Right ventricle myocardium superior (tissue), 1 donor: Measurements from ENCODE around the gene PDP2. TPM values are rescaled to one million over a fixed set of nuclear protein-coding genes. Genes with fewer than 3 reads are reported as not detected.
A peak's percentile ranks its signal among the peaks of the same experiment; 100 is the strongest.

Source experiments
- ATAC-seq: fragments of 200-7000 bp; cut with Tn5 transposase; one replicate; pipeline ENCODE4 v1.9.1; 2020; ENCODE audit warnings: mild to moderate bottlenecking; ENCODE audit not compliant: poor library complexity
- DNase-seq: peaks from one replicate; pipeline ENCODE4 v3.0.0-alpha.2; 2020
- intact Hi-C: fragments of 100-400 bp; cut with DNase I; formaldehyde crosslinking; loops from one replicate; pipeline ENCODE4 v1.11.2; 2022
- total RNA-seq: library from RNA; stranded (reverse); fragmentation: NEBNext Ultra II Directional; extraction: Animal tissue kit (Norgen Biotek cat#: 25700); gene quantifications from one replicate; pipeline ENCODE4 v1.2.1, GENCODE V29; 2021
- donor health status: DM: no; HTN: yes; CAD: no; lungs with severe emphysema.

PDP2 gene
- total RNA-seq, 1 donor from 2014 or later: 3.3 TPM

- DNase-seq: no peak
- no peak for ATAC-seq
- intact Hi-C loops: no loop called here
These were observed 17.9 kb downstream of the PDP2 start for GRCh38 chr16:66898207-66898606.

- intact Hi-C loops: no loop called here
- no peak for ATAC-seq
These were observed 18.6 kb downstream of the PDP2 start for GRCh38 chr16:66898933-66899309.

GRCh38 chr16:66899310-66899944 lies 19.1 kb downstream of the PDP2 start:
- no peak for ATAC-seq
- intact Hi-C loops: no loop called here
- DNase-seq: no peak

More at GRCh38 chr16:66898933-66899309, 18.6 kb downstream of the PDP2 start:
- no peak for DNase-seq

- peak; percentile 83 for DNase-seq
- intact Hi-C loops: loop anchor here (5.0 kb wide), 1 partner anchor 37 kb away; the partner anchor contains the start of gene CES2
- ATAC-seq: peak; percentile 0
These were observed 19.8 kb downstream of the PDP2 start for GRCh38 chr16:66899945-66900710.

GRCh38 chr16:66900721-66901441 lies 20.6 kb downstream of the PDP2 start:
- intact Hi-C loops: loop anchor here (5.0 kb wide), 1 partner anchor 36 kb away; the partner anchor contains the start of gene CES2
- no peak for DNase-seq
- no peak for ATAC-seq

- DNase-seq (peak; percentile 77), ATAC-seq (peak; percentile 2)
- intact Hi-C loops: loop anchor here (5.0 kb wide), 1 partner anchor 36 kb away; the partner anchor contains the start of gene CES2
These were observed 21.3 kb downstream of the PDP2 start for GRCh38 chr16:66901626-66902025.

GRCh38 chr16:66902648-66903543 lies 22.6 kb downstream of the PDP2 start:
- DNase-seq (peak; percentile 76), ATAC-seq (peak; percentile 47)
- intact Hi-C loops: loop anchor here (5.0 kb wide), 1 partner anchor 34 kb away; the partner anchor contains the start of gene CES2

GRCh38 chr16:66903544-66904427 lies 23.5 kb downstream of the PDP2 start:
- DNase-seq (peak; percentile 82), ATAC-seq (peak; percentile 59)
- intact Hi-C loops: loop anchor here (5.0 kb wide), 1 partner anchor 34 kb away; the partner anchor contains the start of gene CES2

GRCh38 chr16:66904428-66904845 lies 24.1 kb downstream of the PDP2 start:
- ATAC-seq (no peak), DNase-seq (no peak)
- intact Hi-C loops: loop anchor here (5.0 kb wide), 1 partner anchor 33 kb away; the partner anchor contains the start of gene CES2

GRCh38 chr16:66904846-66905632 lies 24.7 kb downstream of the PDP2 start:
- ATAC-seq (peak; percentile 29), DNase-seq (peak; percentile 43)
- intact Hi-C loops: loop anchor here (5.0 kb wide), 1 partner anchor 32 kb away; the partner anchor contains the start of gene CES2

GRCh38 chr16:66905633-66906539 lies 25.6 kb downstream of the PDP2 start:
- ATAC-seq (peak; percentile 41), DNase-seq (peak; percentile 79)
- intact Hi-C loops: loop anchor here (2.0 kb wide), 1 partner anchor 17 kb away; no protein-coding TSS in a partner anchor

GRCh38 chr16:66906916-66907836 lies 26.9 kb downstream of the PDP2 start:
- DNase-seq: peak; percentile 52
- intact Hi-C loops: loop anchor here (2.0 kb wide), 1 partner anchor 16 kb away; no protein-coding TSS in a partner anchor
- peak; percentile 16 for ATAC-seq

- ATAC-seq: no peak
- peak; percentile 22 for DNase-seq
- intact Hi-C loops: no loop called here
These were observed 27.8 kb downstream of the PDP2 start for GRCh38 chr16:66908116-66908515.
